Measurements from ENCODE around the gene ITPKB.
"Not testable (repeated sequence)": the region's sequence is repeated elsewhere in the genome, so short reads cannot be mapped to it uniquely, and the experiment has no call there.

The ITPKB gene

GRCh38 chr1:226634611-226635246 lies 104.4 kb downstream of the ITPKB start:
- no peak for DNase-seq

- peak; percentile 84 for DNase-seq
Observed at GRCh38 chr1:226634166-226634588, 104.9 kb downstream of the ITPKB start.

- DNase-seq: no peak
Observed at GRCh38 chr1:226633541-226634165, 105.4 kb downstream of the ITPKB start.

- DNase-seq: no peak
Observed at GRCh38 chr1:226632922-226633351, 106.1 kb downstream of the ITPKB start.

- no peak for DNase-seq
Observed at GRCh38 chr1:226632169-226632879, 106.8 kb downstream of the ITPKB start.

GRCh38 chr1:226631229-226632000 lies 107.7 kb downstream of the ITPKB start:
- DNase-seq: no peak

GRCh38 chr1:226630592-226630991 lies 108.5 kb downstream of the ITPKB start:
- no peak for DNase-seq

- no peak for DNase-seq
Observed at GRCh38 chr1:226629896-226630550, 109.1 kb downstream of the ITPKB start.

- DNase-seq: no peak
Observed at GRCh38 chr1:226629210-226629895, 109.7 kb downstream of the ITPKB start.

- no peak for DNase-seq
Observed at GRCh38 chr1:226628612-226629155, 110.4 kb downstream of the ITPKB start.

GRCh38 chr1:226627924-226628611 lies 111.0 kb downstream of the ITPKB start:
- no peak for DNase-seq

- DNase-seq: no peak
Observed at GRCh38 chr1:226627050-226627755, 111.9 kb downstream of the ITPKB start.

- peak; percentile 67 for DNase-seq
Observed at GRCh38 chr1:226626577-226626956, 112.5 kb downstream of the ITPKB start.

- DNase-seq: no peak
Observed at GRCh38 chr1:226625832-226626576, 113.1 kb downstream of the ITPKB start.

GRCh38 chr1:226625326-226625725 lies 113.8 kb downstream of the ITPKB start:
- DNase-seq: no peak

GRCh38 chr1:226624526-226624925 lies 114.6 kb downstream of the ITPKB start:
- no peak for DNase-seq

- DNase-seq: no peak
Observed at GRCh38 chr1:226622012-226622411, 117.1 kb downstream of the ITPKB start.

- DNase-seq: no peak
Observed at GRCh38 chr1:226619031-226619430, 120.1 kb downstream of the ITPKB start.

- DNase-seq: no peak
Observed at GRCh38 chr1:226618380-226618779, 120.7 kb downstream of the ITPKB start.

- DNase-seq: not testable (repeated sequence)
Observed at GRCh38 chr1:226617719-226618118, 121.4 kb downstream of the ITPKB start.
